Tibial nerve (tissue), 4 donors: ENCODE data around the gene P2RX5. TPM values are rescaled to one million over a fixed set of nuclear protein-coding genes. Genes with fewer than 3 reads are reported as not detected.

ENCODE experiments used
- DNase-seq, 2 donors: peaks; one replicate each; pipeline ENCODE4 v3.0.0-alpha.2; 2019; ENCODE audit warnings: low spot score in 2 of 2
- H3K27ac ChIP-seq, 4 donors: fragments of 200-600 bp; sonication (generic) in 3 of 4; one replicate each; pipeline ENCODE4 v1.5.1; 2017 to 2019; ENCODE audit warnings: mild to moderate bottlenecking in 1 of 4
- H3K27me3 ChIP-seq, 2 donors: fragments of 200-600 bp; sonication (generic) in 1 of 2; one replicate each; pipeline versions ENCODE4 v1.5.1 to v1.6.0; 2017 to 2019
- H3K36me3 ChIP-seq, 3 donors: fragments of 200-600 bp; sonication (generic); one replicate each; pipeline ENCODE4 v1.5.1; 2018 to 2019
- H3K4me1 ChIP-seq, 4 donors: fragments of 200-600 bp; sonication (generic) in 3 of 4; one replicate each; pipeline ENCODE4 v1.5.1; 2017 to 2019
- H3K4me3 ChIP-seq, 4 donors: fragments of 200-600 bp; sonication (generic) in 3 of 4; one replicate each; pipeline ENCODE4 v1.5.1; 2017 to 2019; ENCODE audit warnings: mild to moderate bottlenecking in 1 of 4, moderate library complexity in 1 of 4
- H3K9me3 ChIP-seq, 4 donors: fragments of 200-600 bp; sonication (generic) in 3 of 4; one replicate each; pipeline ENCODE4 v1.5.1; 2017 to 2019
- CTCF ChIP-seq, 5 experiments: fragments of 200-600 bp in 3 of 5; fragments of 450-650 bp in 2 of 5; sonication (generic) in 3 of 5; IDR thresholded peaks; one replicate each; pipeline ENCODE4 v1.5.1; 2016 to 2019; ENCODE audit warnings: antibody characterized with exemption in 5 of 5, mild to moderate bottlenecking in 3 of 5, moderate library complexity in 2 of 5
- EP300 ChIP-seq, 2 donors: sonication (generic); formaldehyde crosslinking; IDR thresholded peaks; one replicate each; pipeline ENCODE4 v1.6.1; 2017; ENCODE audit warnings: antibody characterized with exemption in 2 of 2, mild to moderate bottlenecking in 1 of 2
- POLR2A ChIP-seq, 2 donors: fragments of 450-650 bp; IDR thresholded peaks; one replicate each; pipeline ENCODE4 v1.6.1; 2017; ENCODE audit warnings: antibody characterized with exemption in 2 of 2, mild to moderate bottlenecking in 2 of 2, moderate library complexity in 2 of 2
- WGBS, 2 donors: methylation state at CpG; one replicate each; pipeline ENCODE4 v1.1.5; 2018; 5-methylcytosine and 5-hydroxymethylcytosine counted together
- total RNA-seq, 4 donors: library from RNA; depleted of rRNA; stranded (reverse); fragments of >200 nt; gene quantifications; one replicate each; pipeline ENCODE4 v1.1.0, GENCODE V29; 2016

The P2RX5 gene
- total RNA-seq: under 1 TPM in 1 of 4 donors, not detected in 3; 0.42 TPM

DNA sequence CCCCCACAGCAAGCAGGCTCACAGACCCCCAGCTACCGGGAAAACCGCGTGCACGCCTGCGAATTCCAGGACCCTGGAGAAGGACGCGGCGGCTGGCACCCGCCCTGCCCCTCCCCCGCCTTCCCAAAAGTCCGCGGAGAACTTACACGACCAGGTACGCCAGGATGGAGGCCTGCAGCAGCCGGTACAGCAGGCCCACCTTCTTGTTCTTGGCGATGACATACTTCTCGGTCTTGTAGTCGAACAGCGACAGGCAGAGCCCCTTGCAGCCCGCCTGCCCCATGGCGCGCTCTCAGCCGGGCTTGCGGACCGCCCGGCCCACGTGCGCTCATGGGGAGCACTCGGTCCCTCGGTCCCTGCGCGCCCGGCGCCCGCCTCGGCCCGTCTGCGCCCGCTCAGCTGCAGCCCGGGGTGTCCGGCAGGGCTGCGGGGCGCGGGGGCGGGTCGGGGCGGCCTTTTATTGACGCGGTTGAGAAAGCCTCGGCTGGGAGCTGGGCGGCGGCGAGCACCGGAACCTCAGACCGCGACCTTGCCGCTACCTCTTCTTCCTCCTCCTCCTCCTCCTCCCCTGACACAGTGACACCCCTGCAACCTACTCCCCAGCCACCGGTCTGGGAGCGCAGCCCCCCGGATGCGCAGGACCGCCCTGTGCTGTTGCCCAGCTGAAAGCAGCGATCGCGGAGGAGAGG, at the start of gene P2RX5:
P2RX5 (minus strand) TSS at position 433 of the 689 bp plus-strand sequence; CDS start at position 283, 150 bp downstream.
- H3K4me1 ChIP-seq: peaks cover 0 to 24% (median 0%) of the 10 kb centered on the region in 4 donors
- DNase-seq: no peak
- H3K4me3 ChIP-seq: peak within 1 kb of the TSS; percentile 12 to 60 (median 38)
- H3K27ac ChIP-seq: peak within 1 kb of the TSS in 1 of 4 donors; percentile 9
- peaks cover 0 to 64% of the 10 kb centered on the region in 2 donors for H3K27me3 ChIP-seq
- peaks cover 0 to 15% (median 0%) of the 10 kb centered on the region in 4 donors for H3K9me3 ChIP-seq
- 0 to 1% methylated on average over 29 to 41 of the region's 65 CpGs for WGBS, 2 donors
- H3K36me3 ChIP-seq: no peaks in the 10 kb centered on the region
- no peak for TF ChIP-seq POLR2A (IDR thresholded peaks at IDR 0.05)
- no peak for TF ChIP-seq EP300 (IDR thresholded peaks at IDR 0.05)
- TF ChIP-seq CTCF (IDR thresholded peaks at IDR 0.05): no peak

- TF ChIP-seq CTCF (IDR thresholded peaks at IDR 0.05) (no peak), EP300 (IDR thresholded peaks at IDR 0.05) (no peak), POLR2A (IDR thresholded peaks at IDR 0.05) (no peak)
- Histone ChIP-seq H3K9me3 (no peaks in the 10 kb centered on the region), H3K36me3 (no peaks in the 10 kb centered on the region), H3K27ac (no peak overlapping the region), H3K27me3 (no peaks in the 10 kb centered on the region), H3K4me1 (no peaks in the 10 kb centered on the region), H3K4me3 (no peak overlapping the region)
- no peak for DNase-seq
- 82 to 88% methylated on average over 10 of the region's 10 CpGs for whole genome bisulfite sequencing, 2 donors
Observed at GRCh38 chr17:3745071-3745470, 49.1 kb upstream of the P2RX5 start.

- Histone ChIP-seq H3K27me3 (no peaks in the 10 kb centered on the region), H3K27ac (no peak overlapping the region), H3K4me1 (no peaks in the 10 kb centered on the region), H3K36me3 (no peaks in the 10 kb centered on the region), H3K9me3 (no peaks in the 10 kb centered on the region), H3K4me3 (no peak overlapping the region)
- WGBS, 2 donors: 66 to 73% methylated on average over 3 of the region's 3 CpGs
- DNase-seq: no peak
- TF ChIP-seq POLR2A (IDR thresholded peaks at IDR 0.05) (no peak), EP300 (IDR thresholded peaks at IDR 0.05) (no peak), CTCF (IDR thresholded peaks at IDR 0.05) (no peak)
Observed at GRCh38 chr17:3744014-3744413, 48.1 kb upstream of the P2RX5 start.

GRCh38 chr17:3740611-3741073, 44.7 kb upstream of the P2RX5 start:
- Histone ChIP-seq H3K36me3 (no peaks in the 10 kb centered on the region), H3K4me1 (peaks cover 0 to 13% (median 7%) of the 10 kb centered on the region in 4 donors), H3K4me3 (no peak overlapping the region), H3K27me3 (peaks cover 0 to 7% of the 10 kb centered on the region in 2 donors), H3K9me3 (no peaks in the 10 kb centered on the region), H3K27ac (no peak overlapping the region)
- WGBS, 2 donors: 55 to 59% methylated on average over 14 of the region's 14 CpGs
- TF ChIP-seq POLR2A (IDR thresholded peaks at IDR 0.05) (no peak), CTCF (IDR thresholded peaks at IDR 0.05) (no peak), EP300 (IDR thresholded peaks at IDR 0.05) (no peak)
- no peak for DNase-seq

GRCh38 chr17:3739422-3740124, 43.6 kb upstream of the P2RX5 start:
- no peaks in the 10 kb centered on the region for H3K36me3 ChIP-seq
- H3K27me3 ChIP-seq: peaks cover 0 to 7% of the 10 kb centered on the region in 2 donors
- no peak for DNase-seq
- no peak for TF ChIP-seq CTCF (IDR thresholded peaks at IDR 0.05)
- H3K27ac ChIP-seq: no peak overlapping the region
- WGBS, 2 donors: 76 to 78% methylated on average over 16 of the region's 16 CpGs
- H3K4me1 ChIP-seq: peaks cover 0 to 13% (median 7%) of the 10 kb centered on the region in 4 donors
- no peak overlapping the region for H3K4me3 ChIP-seq
- H3K9me3 ChIP-seq: no peaks in the 10 kb centered on the region
